Endothelial cell of umbilical vein (primary cell): ENCODE results near the gene ATG13. TPM values are rescaled to one million over a fixed set of nuclear protein-coding genes. Genes with fewer than 3 reads are reported as not detected.

ENCODE experiments used
- BruUV-seq: library from RNA; stranded (reverse); fragments of 400-500 nt; replicated peaks from 2 replicates; lab custom pipeline; 2021; lab: Mats Ljungman, UMichigan
- CTCF ChIA-PET: fragments of 300-600, 350-600 bp; sonication (Branson Sonifier 250); formaldehyde crosslinking; loops from one replicate; lab custom pipeline; 2021; ENCODE audit warnings: antibody characterized with exemption, inconsistent platforms; lab: Charles Lee
- POLR2A ChIA-PET: fragments of 300-600, 350-600 bp; sonication (Branson Sonifier 250); formaldehyde crosslinking; loops from one replicate; lab custom pipeline; 2021; ENCODE audit warnings: antibody characterized with exemption, inconsistent platforms; lab: Charles Lee
- DNase-seq: peaks from one replicate; pipeline ENCODE4 v3.0.0-alpha.2; 2011; ENCODE audit warnings: low read depth, low spot score
- FAIRE-seq: peaks from 2 replicates; lab custom pipeline; 2011; peaks lifted over from hg19 to GRCh38; lab: Jason Lieb, UNC
- H2AFZ ChIP-seq: 2 replicates; pipeline ENCODE4 v1.6.0; 2012; ENCODE audit warnings: low read depth, low read length, control low read depth, inconsistent platforms
- H3K27ac ChIP-seq: 2 replicates; pipeline ENCODE4 v1.5.1; 2011; ENCODE audit warnings: low read depth, mild to moderate bottlenecking, control low read depth, low read length, moderate library complexity; ENCODE audit not compliant: insufficient read depth
- H3K27me3 ChIP-seq, 2 experiments: 2 replicates each; pipeline versions ENCODE4 v1.6.0 to v1.6.1; 2011; ENCODE audit warnings: low read length in 2 of 2, mixed read lengths in 1 of 2; ENCODE audit not compliant: control insufficient read depth in 2 of 2, insufficient read depth in 2 of 2
- H3K36me3 ChIP-seq, 2 experiments: 2 replicates in 1 of 2; 3 replicates in 1 of 2; pipeline ENCODE4 v1.5.1; 2011; ENCODE audit warnings: low read length in 2 of 2, mild to moderate bottlenecking in 1 of 2, moderate library complexity in 1 of 2; ENCODE audit not compliant: control insufficient read depth in 2 of 2, insufficient read depth in 2 of 2; ENCODE audit errors: extremely low read depth in 1 of 2
- H3K4me1 ChIP-seq: 3 replicates; pipeline ENCODE4 v1.5.1; 2011; ENCODE audit warnings: mild to moderate bottlenecking, low read length; ENCODE audit not compliant: control insufficient read depth, insufficient read depth; ENCODE audit errors: extremely low read depth
- H3K4me2 ChIP-seq: 2 replicates; pipeline ENCODE4 v1.6.1; 2011; ENCODE audit warnings: low read length, control low read depth, mixed read lengths; ENCODE audit not compliant: insufficient read depth
- H3K4me3 ChIP-seq, 3 experiments: fragments of 200-600 bp in 1 of 3; sonication (generic), shearing (Covaris generic) in 1 of 3; replicated peaks in 1 of 3; 2 replicates each; pipeline ENCODE4 v1.5.1; 2011 to 2016; ENCODE audit warnings: control low read depth in 3 of 3, low read length in 3 of 3, mild to moderate bottlenecking in 2 of 3, inconsistent platforms in 1 of 3, low read depth in 1 of 3, moderate library complexity in 1 of 3; ENCODE audit not compliant: insufficient read depth in 1 of 3
- H3K79me2 ChIP-seq: 2 replicates; pipeline ENCODE4 v1.6.0; 2012; ENCODE audit warnings: low read length, inconsistent platforms; ENCODE audit not compliant: control insufficient read depth, insufficient read depth
- H3K9ac ChIP-seq: replicated peaks from 2 replicates; pipeline ENCODE3; 2011; ENCODE audit warnings: low read length, control low read depth; ENCODE audit not compliant: insufficient read depth; ENCODE audit errors: extremely low read depth
- H3K9me1 ChIP-seq: replicated peaks from 3 replicates; pipeline ENCODE4 v1.6.0; 2011; ENCODE audit warnings: mild to moderate bottlenecking, low read length; ENCODE audit not compliant: control insufficient read depth, insufficient read depth; ENCODE audit errors: extremely low read depth
- H3K9me3 ChIP-seq: replicated peaks from 2 replicates; pipeline ENCODE4 v1.5.1; 2012; ENCODE audit warnings: low read length, inconsistent platforms; ENCODE audit not compliant: control insufficient read depth, insufficient read depth
- H4K20me1 ChIP-seq: replicated peaks from 2 replicates; pipeline ENCODE3; 2011; ENCODE audit warnings: mild to moderate bottlenecking, low read length; ENCODE audit not compliant: control insufficient read depth, insufficient read depth; ENCODE audit errors: extremely low read depth
- EZH2 ChIP-seq: IDR thresholded peaks from 2 replicates; pipeline ENCODE4 v1.6.1; 2012; ENCODE audit warnings: borderline replicate concordance, low read depth, mild to moderate bottlenecking, moderate library complexity, low read length, inconsistent platforms; ENCODE audit not compliant: severe bottlenecking
- FOS ChIP-seq: IDR thresholded peaks from 2 replicates; pipeline ENCODE4 v1.6.1; 2011; ENCODE audit warnings: mild to moderate bottlenecking, low read length, moderate library complexity, borderline replicate concordance; ENCODE audit not compliant: insufficient read depth
- GATA2 ChIP-seq: IDR thresholded peaks from 2 replicates; pipeline ENCODE4 v1.7.0; 2011; ENCODE audit warnings: low read depth, mild to moderate bottlenecking, moderate library complexity, mixed read lengths, low read length; ENCODE audit not compliant: insufficient read length, insufficient read depth
- JUN ChIP-seq: IDR thresholded peaks from 2 replicates; pipeline ENCODE4 v1.6.1; 2011; ENCODE audit warnings: borderline replicate concordance, low read depth; ENCODE audit not compliant: insufficient read length, insufficient read depth
- MYC ChIP-seq: IDR thresholded peaks from one replicate; pipeline ENCODE4 v1.6.1; 2011; ENCODE audit warnings: mild to moderate bottlenecking, low read depth, low read length
- POLR2A ChIP-seq: IDR thresholded peaks from 2 replicates; pipeline ENCODE4 v1.6.1; 2012; ENCODE audit warnings: low read depth, mild to moderate bottlenecking, control low read depth, low read length
- POLR2AphosphoS5 ChIP-seq: IDR thresholded peaks from 2 replicates; pipeline ENCODE4 v1.6.1; 2012; ENCODE audit warnings: low read depth, mild to moderate bottlenecking, control low read depth, low read length, moderate library complexity; ENCODE audit not compliant: insufficient read depth
- dilution Hi-C: fragments of 300-500 bp; cut with MboI; formaldehyde crosslinking; loops from one replicate; pipeline ENCODE4 v1.15.0; 2019; ENCODE audit warnings: low sequenced_read_pairs; ENCODE audit not compliant: extremely low pct_ligation_motif_present
- intact Hi-C: fragments of 100-400 bp; cut with micrococcal nuclease; formaldehyde crosslinking; loops from one replicate; pipeline ENCODE4 v1.10.0; 2022
- polyA plus RNA-seq, 4 experiments: library from polyadenylated mRNA; depleted of rRNA in 3 of 4; stranded (reverse) in 3 of 4; unstranded in 1 of 4; fragments of >200 nt; gene quantifications; 2 replicates each; pipeline versions ENCODE4 v1.2.1 to v1.2.3, GENCODE V29; 2011 to 2012; ENCODE audit warnings: missing spikeins in 1 of 4
- total RNA-seq: library from RNA; stranded (reverse); gene quantifications from 2 replicates; pipeline ENCODE4 v1.2.3, GENCODE V29; 2021
- TF ChIP-seq, protein P1 (sequence below), 2 donors: IDR thresholded peaks; 1 replicate in 1 of 2; 2 replicates in 1 of 2; pipeline ENCODE4 v1.5.1; 2011; ENCODE audit warnings: low read length in 2 of 2, mild to moderate bottlenecking in 2 of 2, moderate library complexity in 2 of 2, control low read depth in 1 of 2, inconsistent platforms in 1 of 2, low read depth in 1 of 2; ENCODE audit not compliant: insufficient read depth in 1 of 2; ENCODE audit errors: extremely low read depth in 1 of 2
- TF ChIP-seq, protein P2 (sequence below): IDR thresholded peaks from 2 replicates; pipeline ENCODE4 v1.6.1; 2011; ENCODE audit not compliant: insufficient read depth, insufficient read length

ATG13 gene
- total and polyA plus RNA-seq, 2 donors (not counting 3 experiments of a cell fraction or from before 2014, with no cell fraction given): 60.1 to 66.5 TPM

DNA sequence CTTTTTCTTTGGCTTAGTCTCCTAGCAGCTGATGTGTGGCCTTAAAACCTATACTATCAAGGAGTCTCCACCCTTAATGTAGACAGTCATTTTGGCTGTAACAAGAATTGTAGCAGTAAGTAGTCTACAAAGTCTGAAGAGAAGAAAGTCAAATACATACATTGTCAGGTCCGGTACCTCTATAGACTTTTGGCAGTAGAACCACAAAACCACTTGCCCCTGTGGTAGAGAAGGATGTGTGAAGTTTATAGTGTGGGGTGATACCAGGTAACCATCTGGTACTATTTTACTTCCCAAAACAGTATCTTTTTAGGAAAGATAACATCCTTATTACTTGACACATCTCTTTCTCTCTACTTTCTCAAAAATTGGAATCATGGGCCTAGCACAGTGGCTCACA lies 15.1 kb downstream of the ATG13 start:
- dilution Hi-C loops: no loop called here

More for the DNA sequence above, 15.1 kb downstream of the ATG13 start:
- Histone ChIP-seq H4K20me1 (no peaks in the 10 kb centered on the region), H2AFZ (no peak overlapping the region), H3K27ac (no peak overlapping the region), H3K9me1 (no peaks in the 10 kb centered on the region), H3K4me3 (no peak overlapping the region), H3K27me3 (no peaks in the 10 kb centered on the region), H3K79me2 (no peaks in the 10 kb centered on the region), H3K4me1 (no peaks in the 10 kb centered on the region), H3K36me3 (peaks cover 4 to 8% of the 10 kb centered on the region in 2 experiments), H3K9me3 (no peaks in the 10 kb centered on the region), H3K4me2 (no peak overlapping the region), H3K9ac (no peak overlapping the region)
- intact Hi-C loops: no loop called here
- CTCF ChIA-PET: no interaction called here
- DNase-seq (no peak), FAIRE-seq (no peak)
- no TSS peak for BruUV-seq
- POLR2A ChIA-PET: no interaction called here
- no peak for TF ChIP-seq GATA2
- TF ChIP-seq, protein P1, sequence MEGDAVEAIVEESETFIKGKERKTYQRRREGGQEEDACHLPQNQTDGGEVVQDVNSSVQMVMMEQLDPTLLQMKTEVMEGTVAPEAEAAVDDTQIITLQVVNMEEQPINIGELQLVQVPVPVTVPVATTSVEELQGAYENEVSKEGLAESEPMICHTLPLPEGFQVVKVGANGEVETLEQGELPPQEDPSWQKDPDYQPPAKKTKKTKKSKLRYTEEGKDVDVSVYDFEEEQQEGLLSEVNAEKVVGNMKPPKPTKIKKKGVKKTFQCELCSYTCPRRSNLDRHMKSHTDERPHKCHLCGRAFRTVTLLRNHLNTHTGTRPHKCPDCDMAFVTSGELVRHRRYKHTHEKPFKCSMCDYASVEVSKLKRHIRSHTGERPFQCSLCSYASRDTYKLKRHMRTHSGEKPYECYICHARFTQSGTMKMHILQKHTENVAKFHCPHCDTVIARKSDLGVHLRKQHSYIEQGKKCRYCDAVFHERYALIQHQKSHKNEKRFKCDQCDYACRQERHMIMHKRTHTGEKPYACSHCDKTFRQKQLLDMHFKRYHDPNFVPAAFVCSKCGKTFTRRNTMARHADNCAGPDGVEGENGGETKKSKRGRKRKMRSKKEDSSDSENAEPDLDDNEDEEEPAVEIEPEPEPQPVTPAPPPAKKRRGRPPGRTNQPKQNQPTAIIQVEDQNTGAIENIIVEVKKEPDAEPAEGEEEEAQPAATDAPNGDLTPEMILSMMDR (IDR thresholded peaks at IDR 0.05; ENCODE audit: extremely low read depth in 1 of 2, insufficient read depth in 1 of 2, low read depth in 1 of 2, low read length in 2 of 2): no peak
- no peak for TF ChIP-seq POLR2AphosphoS5
- TF ChIP-seq EZH2: no peak
- no peak for TF ChIP-seq MYC
- no peak for TF ChIP-seq FOS
- TF ChIP-seq, protein P2, sequence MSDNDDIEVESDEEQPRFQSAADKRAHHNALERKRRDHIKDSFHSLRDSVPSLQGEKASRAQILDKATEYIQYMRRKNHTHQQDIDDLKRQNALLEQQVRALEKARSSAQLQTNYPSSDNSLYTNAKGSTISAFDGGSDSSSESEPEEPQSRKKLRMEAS: no peak
- no peak for TF ChIP-seq POLR2A
- TF ChIP-seq JUN: no peak
